ENCODE results near the gene LHCGR.

GRCh38 chr2:48723129-48723528 is 32.4 kb downstream of the LHCGR start:
- no peak for TF ChIP-seq CTCF (IDR thresholded peaks at IDR 0.05)
- TF ChIP-seq SMAD4 (CRISPR knock-in tag; IDR thresholded peaks at IDR 0.05) = no peak
- TF ChIP-seq ZNF425 (CRISPR knock-in tag; conservative IDR thresholded peaks at IDR 0.05) = no peak
- no peak for TF ChIP-seq IRF1 (CRISPR knock-in tag; IDR thresholded peaks at IDR 0.05)
- TF ChIP-seq, protein P1, sequence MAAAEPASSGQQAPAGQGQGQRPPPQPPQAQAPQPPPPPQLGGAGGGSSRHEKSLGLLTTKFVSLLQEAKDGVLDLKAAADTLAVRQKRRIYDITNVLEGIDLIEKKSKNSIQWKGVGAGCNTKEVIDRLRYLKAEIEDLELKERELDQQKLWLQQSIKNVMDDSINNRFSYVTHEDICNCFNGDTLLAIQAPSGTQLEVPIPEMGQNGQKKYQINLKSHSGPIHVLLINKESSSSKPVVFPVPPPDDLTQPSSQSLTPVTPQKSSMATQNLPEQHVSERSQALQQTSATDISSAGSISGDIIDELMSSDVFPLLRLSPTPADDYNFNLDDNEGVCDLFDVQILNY (CRISPR knock-in tag; IDR thresholded peaks at IDR 0.05) = no peak
- TF ChIP-seq, protein P2, sequence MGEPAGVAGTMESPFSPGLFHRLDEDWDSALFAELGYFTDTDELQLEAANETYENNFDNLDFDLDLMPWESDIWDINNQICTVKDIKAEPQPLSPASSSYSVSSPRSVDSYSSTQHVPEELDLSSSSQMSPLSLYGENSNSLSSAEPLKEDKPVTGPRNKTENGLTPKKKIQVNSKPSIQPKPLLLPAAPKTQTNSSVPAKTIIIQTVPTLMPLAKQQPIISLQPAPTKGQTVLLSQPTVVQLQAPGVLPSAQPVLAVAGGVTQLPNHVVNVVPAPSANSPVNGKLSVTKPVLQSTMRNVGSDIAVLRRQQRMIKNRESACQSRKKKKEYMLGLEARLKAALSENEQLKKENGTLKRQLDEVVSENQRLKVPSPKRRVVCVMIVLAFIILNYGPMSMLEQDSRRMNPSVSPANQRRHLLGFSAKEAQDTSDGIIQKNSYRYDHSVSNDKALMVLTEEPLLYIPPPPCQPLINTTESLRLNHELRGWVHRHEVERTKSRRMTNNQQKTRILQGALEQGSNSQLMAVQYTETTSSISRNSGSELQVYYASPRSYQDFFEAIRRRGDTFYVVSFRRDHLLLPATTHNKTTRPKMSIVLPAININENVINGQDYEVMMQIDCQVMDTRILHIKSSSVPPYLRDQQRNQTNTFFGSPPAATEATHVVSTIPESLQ (CRISPR knock-in tag; IDR thresholded peaks at IDR 0.05) = no peak
- TF ChIP-seq SP1 (CRISPR knock-in tag; conservative IDR thresholded peaks at IDR 0.05) = no peak
